Lung microvascular endothelial cell (primary cell): ENCODE data around the gene GRAP. TPM values are rescaled to one million over a fixed set of nuclear protein-coding genes. Genes with fewer than 3 reads are reported as not detected.
"Not testable (repeated sequence)": the region's sequence is repeated elsewhere in the genome, so short reads cannot be mapped to it uniquely, and the experiment has no call there.

Experiments used
- DNase-seq, 2 donors: peaks; one replicate each; pipeline versions ENCODE4 v3.0.0 to v3.0.0-alpha.2; 2010; ENCODE audit warnings: low read depth in 2 of 2
- total RNA-seq: library from RNA; depleted of rRNA; stranded (reverse); fragments of >200 nt; gene quantifications from 2 replicates; pipeline ENCODE4 v1.2.1, GENCODE V29; 2014

GRAP gene
- 201 and 267 TPM in 2 replicates for total RNA-seq

- DNase-seq: not testable (repeated sequence)
Observed at GRCh38 chr17:19046782-19047375, at the start of gene GRAP. Gene GRAP (minus strand): TSS chr17:19046957. CDS start chr17:19046926, 31 bp downstream.

- not testable (repeated sequence) for DNase-seq
Observed at GRCh38 chr17:19093684-19094438, 47.1 kb upstream of the GRAP start.

GRCh38 chr17:19092737-19093683, 46.3 kb upstream of the GRAP start:
- DNase-seq: not testable (repeated sequence)

GRCh38 chr17:19090058-19090772, 43.5 kb upstream of the GRAP start:
- not testable (repeated sequence) for DNase-seq

- DNase-seq: not testable (repeated sequence)
Observed at GRCh38 chr17:19088804-19089685, 42.3 kb upstream of the GRAP start.

- DNase-seq: not testable (repeated sequence)
Observed at GRCh38 chr17:19077386-19077785, 30.6 kb upstream of the GRAP start.

- not testable (repeated sequence) for DNase-seq
Observed at GRCh38 chr17:19076398-19077192, 29.8 kb upstream of the GRAP start.

GRCh38 chr17:19070318-19071168, 23.8 kb upstream of the GRAP start:
- not testable (repeated sequence) for DNase-seq

GRCh38 chr17:19064378-19064777, 17.6 kb upstream of the GRAP start:
- peak in 1 of 2 donors; percentile 14 for DNase-seq

GRCh38 chr17:19063326-19063956, 16.7 kb upstream of the GRAP start:
- not testable (repeated sequence) for DNase-seq

GRCh38 chr17:19062718-19063325, 16.1 kb upstream of the GRAP start:
- not testable (repeated sequence) for DNase-seq

- DNase-seq: not testable (repeated sequence)
Observed at GRCh38 chr17:19062009-19062717, 15.4 kb upstream of the GRAP start.

GRCh38 chr17:19055447-19055846, 8.7 kb upstream of the GRAP start:
- not testable (repeated sequence) for DNase-seq

- DNase-seq: not testable (repeated sequence)
Observed at GRCh38 chr17:19048826-19049225, 2.1 kb upstream of the GRAP start.

GRCh38 chr17:19047510-19047909, 753 bp upstream of the GRAP start:
- not testable (repeated sequence) for DNase-seq

GRCh38 chr17:19044643-19045042, 2.1 kb downstream of the GRAP start:
- DNase-seq: not testable (repeated sequence)

GRCh38 chr17:19043032-19043431, 3.7 kb downstream of the GRAP start:
- DNase-seq: not testable (repeated sequence)
